ENCODE measurements around the gene PRRT4.

GRCh38 chr7:128357217-128357613, 4.3 kb downstream of the PRRT4 start:
- no peak for TF ChIP-seq POLR2A (IDR thresholded peaks at IDR 0.05; ENCODE audit: low read length)
- TF ChIP-seq GATA1 (IDR thresholded peaks at IDR 0.05; ENCODE audit: low read depth, low read length): no peak
